DMS79 treated with DMSO at 0.1 percent for 48 hours (cell line): Measurements from ENCODE around the gene NRG2.

Experiments used
- DNase-seq: peaks from one replicate; lab custom pipeline; 2025; lab: John Stamatoyannopoulos, UW

NRG2 gene

GRCh38 chr5:139837711-139838380, 205.3 kb downstream of the NRG2 start:
- DNase-seq, result no peak

- DNase-seq, result no peak
These were observed 206.5 kb downstream of the NRG2 start for GRCh38 chr5:139836469-139837208.

GRCh38 chr5:139835656-139836055, 207.4 kb downstream of the NRG2 start:
- no peak for DNase-seq

GRCh38 chr5:139833525-139833924, 209.6 kb downstream of the NRG2 start:
- no peak for DNase-seq

- DNase-seq, result no peak
These were observed 211.5 kb downstream of the NRG2 start for GRCh38 chr5:139831624-139832023.

- DNase-seq, result no peak
These were observed 213.6 kb downstream of the NRG2 start for GRCh38 chr5:139829471-139829870.

GRCh38 chr5:139828207-139828895, 214.7 kb downstream of the NRG2 start:
- DNase-seq, result no peak

- no peak for DNase-seq
These were observed 217.4 kb downstream of the NRG2 start for GRCh38 chr5:139825690-139826089.

- DNase-seq, result no peak
These were observed 219.2 kb downstream of the NRG2 start for GRCh38 chr5:139823757-139824355.

- DNase-seq, result no peak
These were observed 220.3 kb downstream of the NRG2 start for GRCh38 chr5:139822553-139823425.

- DNase-seq, result no peak
These were observed 221.1 kb downstream of the NRG2 start for GRCh38 chr5:139821806-139822552.

- no peak for DNase-seq
These were observed 222.5 kb downstream of the NRG2 start for GRCh38 chr5:139820606-139821005.

GRCh38 chr5:139820130-139820529, 223.0 kb downstream of the NRG2 start:
- no peak for DNase-seq

GRCh38 chr5:139817970-139818369, 225.1 kb downstream of the NRG2 start:
- no peak for DNase-seq

- no peak for DNase-seq
These were observed 225.7 kb downstream of the NRG2 start for GRCh38 chr5:139817362-139817761.

- no peak for DNase-seq
These were observed 226.5 kb downstream of the NRG2 start for GRCh38 chr5:139816566-139816965.

GRCh38 chr5:139814704-139815280, 228.3 kb downstream of the NRG2 start:
- no peak for DNase-seq

- DNase-seq, result no peak
These were observed 228.9 kb downstream of the NRG2 start for GRCh38 chr5:139814191-139814601.

GRCh38 chr5:139812836-139813805, 230.0 kb downstream of the NRG2 start:
- DNase-seq, result no peak
